ENCODE results near the gene SOX15. TPM values are rescaled to one million over a fixed set of nuclear protein-coding genes. Genes with fewer than 3 reads are reported as not detected.

The SOX15 gene
- total RNA-seq, 1 donor from 2014 or later: 3.4 TPM

GRCh38 chr17:7582396-7583252, 7.3 kb downstream of the SOX15 start:
- Histone ChIP-seq H3K4me3 (ENCODE audit: low read depth, low read length) (peak overlapping the region; percentile 69), H3K27me3 (ENCODE audit: control insufficient read depth, insufficient read depth, low read length) (no peaks in the 10 kb centered on the region), H3K36me3 (ENCODE audit: control insufficient read depth, insufficient read depth, low read length) (peaks cover 7% of the 10 kb centered on the region)
- DNase-seq (ENCODE audit: low read depth): no peak
- TF ChIP-seq CTCF (IDR thresholded peaks at IDR 0.05; ENCODE audit: insufficient read depth, low read length, poor library complexity, severe bottlenecking): no peak

- DNase-seq (ENCODE audit: low read depth): no peak
- Histone ChIP-seq H3K4me3 (ENCODE audit: low read depth, low read length) (no peak overlapping the region), H3K27me3 (ENCODE audit: control insufficient read depth, insufficient read depth, low read length) (no peaks in the 10 kb centered on the region), H3K36me3 (ENCODE audit: control insufficient read depth, insufficient read depth, low read length) (peaks cover 7% of the 10 kb centered on the region)
- TF ChIP-seq CTCF (IDR thresholded peaks at IDR 0.05; ENCODE audit: insufficient read depth, low read length, poor library complexity, severe bottlenecking): no peak
These were observed 9.0 kb downstream of the SOX15 start for GRCh38 chr17:7580604-7581575.

- H3K27me3 ChIP-seq (ENCODE audit: control insufficient read depth, insufficient read depth, low read length): no peaks in the 10 kb centered on the region
- TF ChIP-seq CTCF (IDR thresholded peaks at IDR 0.05; ENCODE audit: insufficient read depth, low read length, poor library complexity, severe bottlenecking): no peak
- no peak overlapping the region for H3K4me3 ChIP-seq (ENCODE audit: low read depth, low read length)
- peaks cover 9% of the 10 kb centered on the region for H3K36me3 ChIP-seq (ENCODE audit: control insufficient read depth, insufficient read depth, low read length)
- no peak for DNase-seq (ENCODE audit: low read depth)
These were observed 9.9 kb downstream of the SOX15 start for GRCh38 chr17:7579834-7580603.

GRCh38 chr17:7579001-7579833, 10.7 kb downstream of the SOX15 start, which contains the start of gene CD68:
Gene CD68, plus strand, starts transcription at chr17:7579638. Its CDS starts 40 bp downstream, at chr17:7579678.
- Histone ChIP-seq H3K27me3 (ENCODE audit: control insufficient read depth, insufficient read depth, low read length) (no peaks in the 10 kb centered on the region), H3K4me3 (ENCODE audit: low read depth, low read length) (no peak within 1 kb of the TSS), H3K36me3 (ENCODE audit: control insufficient read depth, insufficient read depth, low read length) (peaks cover 13% of the 10 kb centered on the region)
- peak; percentile 71 for DNase-seq (ENCODE audit: low read depth)
- no peak for TF ChIP-seq CTCF (IDR thresholded peaks at IDR 0.05; ENCODE audit: insufficient read depth, low read length, poor library complexity, severe bottlenecking)
